SKM-1 (cell line): ENCODE data around the gene CXXC5.
"Not testable (repeated sequence)": the region's sequence is repeated elsewhere in the genome, so short reads cannot be mapped to it uniquely, and the experiment has no call there.

ENCODE experiments used
- DNase-seq: peaks from one replicate; lab custom pipeline; 2025; ENCODE audit not compliant: unreplicated experiment; lab: John Stamatoyannopoulos, UW

CXXC5 gene

DNA sequence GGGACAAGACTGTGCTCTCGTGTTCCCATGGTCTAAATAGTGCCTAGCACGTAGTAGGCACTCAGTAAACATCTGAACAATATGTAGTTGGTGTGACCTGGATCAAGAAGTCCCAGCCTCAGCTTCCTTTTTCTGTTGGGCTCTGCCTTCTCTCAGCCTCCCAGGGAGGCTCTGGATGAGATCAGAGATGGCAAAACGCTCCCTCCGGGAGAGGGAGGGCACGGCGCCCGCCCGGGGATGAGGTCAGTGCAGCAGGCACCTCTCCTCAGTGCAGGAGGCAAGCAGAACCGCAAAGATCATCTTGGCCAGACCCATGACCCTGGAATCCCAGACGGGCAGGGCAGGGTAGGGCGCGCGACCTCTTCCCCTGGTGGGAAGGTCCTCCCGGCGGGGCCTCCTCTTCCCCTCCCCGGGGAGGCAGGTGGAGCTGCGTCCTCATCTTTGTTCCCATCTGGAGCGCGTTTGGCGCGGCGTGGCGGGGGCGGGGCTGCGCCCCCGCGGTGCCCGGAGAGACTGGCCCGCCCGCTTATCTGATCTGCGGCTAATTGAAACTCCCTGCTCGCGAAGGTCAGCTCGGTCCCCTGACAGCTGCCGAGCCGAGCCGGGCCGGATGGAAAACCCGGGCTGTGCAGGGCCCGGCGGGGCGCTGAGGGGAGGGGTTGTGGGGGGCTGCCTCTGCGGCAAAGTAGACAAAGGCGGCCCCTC is 60.9 kb downstream of the CXXC5 start:
- no peak for DNase-seq

DNA sequence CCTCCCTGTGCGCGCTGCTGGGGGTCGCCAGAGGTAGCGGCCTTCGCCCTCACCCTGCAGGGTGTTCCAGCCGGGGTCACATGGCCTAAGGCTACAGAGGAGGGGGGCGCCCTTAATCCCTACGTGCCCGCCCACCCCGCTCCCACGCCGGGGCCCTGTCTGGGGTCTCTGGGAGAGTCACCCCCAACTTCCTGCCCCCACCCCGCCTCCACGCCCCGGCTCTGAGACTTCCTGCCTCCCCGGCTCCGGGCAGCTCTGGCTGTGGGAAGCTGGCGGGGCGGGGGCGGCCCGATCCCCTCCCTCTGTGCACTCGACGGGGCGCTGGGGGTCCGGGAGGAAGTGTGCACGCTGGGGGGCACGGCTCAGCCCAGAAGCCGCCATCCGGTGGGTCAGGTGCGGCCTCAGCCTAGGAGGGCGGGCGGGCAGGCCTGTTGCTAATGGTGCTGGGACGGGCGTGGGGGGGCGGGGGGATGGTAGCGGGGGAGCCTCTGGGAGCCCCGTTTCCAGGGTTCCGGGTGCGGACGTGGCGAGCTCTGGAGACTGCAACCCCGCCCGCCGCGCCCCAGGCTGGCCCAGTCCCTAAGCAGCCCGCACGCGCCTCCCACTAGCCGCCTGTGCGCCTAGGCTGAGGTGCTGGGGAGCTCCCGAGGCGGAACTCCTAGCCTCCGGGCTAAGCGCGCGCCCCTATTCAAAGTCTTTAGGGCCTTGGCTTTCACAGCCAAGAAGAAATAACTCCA is 61.6 kb downstream of the CXXC5 start:
- no peak for DNase-seq

DNA sequence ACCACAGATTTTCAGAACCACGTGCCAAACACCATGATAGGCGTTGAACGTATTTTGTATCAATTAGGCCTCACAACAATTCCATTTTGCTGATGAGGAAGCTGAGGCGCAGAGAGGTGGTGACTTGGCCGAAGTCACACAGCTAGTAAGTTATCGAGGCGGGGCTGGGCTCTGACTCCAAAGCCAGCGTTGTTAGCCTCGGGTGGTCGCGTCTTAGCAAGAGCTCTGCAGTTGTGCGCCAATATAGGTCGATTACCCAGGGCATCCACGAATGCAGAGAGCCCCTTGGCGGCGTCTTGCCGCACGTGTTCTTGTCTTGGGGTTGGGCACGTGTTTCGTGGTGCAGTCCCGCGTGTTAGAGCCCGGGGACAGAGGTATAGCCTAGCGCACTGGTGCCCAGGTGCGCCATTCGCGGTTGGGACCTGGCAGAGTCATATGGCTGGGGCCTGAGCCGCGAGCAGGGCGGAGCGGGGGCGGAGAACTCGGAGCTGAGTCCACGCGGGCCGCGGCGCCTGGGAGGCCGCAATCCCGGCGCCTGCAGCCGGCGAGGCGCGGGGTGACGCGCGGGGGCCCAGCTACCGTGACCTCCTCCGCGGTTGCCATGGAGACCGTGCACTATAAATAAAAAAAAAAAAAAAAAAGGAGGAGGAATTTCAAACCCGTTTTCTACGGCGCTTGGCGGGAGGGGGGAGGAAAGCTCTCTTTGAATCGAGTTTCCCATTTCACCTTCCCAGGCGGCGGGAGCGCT is 62.3 kb downstream of the CXXC5 start:
- no peak for DNase-seq

DNA sequence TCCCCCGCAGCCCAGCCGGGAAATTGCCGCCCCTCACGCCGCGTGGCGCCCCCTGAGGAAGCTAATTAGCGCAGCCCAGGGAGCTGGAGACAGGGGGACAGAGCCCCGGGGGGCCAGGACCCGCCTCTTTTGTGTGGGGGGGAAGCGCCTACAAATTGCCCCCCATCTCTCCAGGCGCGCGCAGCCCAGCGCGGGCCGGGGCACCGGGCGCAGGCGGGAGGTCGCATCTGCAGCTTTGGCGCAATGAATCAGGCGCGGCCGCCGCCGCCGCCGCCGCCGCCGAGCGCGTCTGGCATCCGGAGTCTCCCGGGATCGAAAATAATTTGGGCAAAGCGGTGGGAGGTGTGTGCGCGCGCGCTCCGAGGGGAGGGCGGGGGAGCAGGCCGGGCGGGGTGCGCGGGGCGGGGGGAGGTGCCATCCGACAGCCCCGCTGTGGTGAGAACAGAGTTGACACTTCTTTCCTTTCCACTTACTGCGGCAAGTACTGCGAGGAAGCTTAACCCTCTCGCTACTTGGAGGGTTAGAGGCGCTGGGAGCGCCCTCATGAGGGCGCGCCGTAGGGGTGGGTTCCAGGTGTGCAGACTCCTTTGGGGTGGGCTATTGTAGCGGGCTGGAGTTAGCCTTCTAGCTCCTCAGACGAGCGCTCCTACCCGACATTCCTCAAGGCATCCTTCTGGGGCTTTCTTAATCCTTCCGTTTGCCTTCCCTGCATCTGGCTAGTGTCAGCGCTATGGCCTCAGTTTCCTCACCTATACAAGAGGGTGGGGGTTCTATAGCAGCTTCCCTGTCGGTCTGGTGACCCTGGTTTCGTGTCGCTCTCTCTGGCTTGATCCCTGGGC is 63.1 kb downstream of the CXXC5 start:
- no peak for DNase-seq

DNA sequence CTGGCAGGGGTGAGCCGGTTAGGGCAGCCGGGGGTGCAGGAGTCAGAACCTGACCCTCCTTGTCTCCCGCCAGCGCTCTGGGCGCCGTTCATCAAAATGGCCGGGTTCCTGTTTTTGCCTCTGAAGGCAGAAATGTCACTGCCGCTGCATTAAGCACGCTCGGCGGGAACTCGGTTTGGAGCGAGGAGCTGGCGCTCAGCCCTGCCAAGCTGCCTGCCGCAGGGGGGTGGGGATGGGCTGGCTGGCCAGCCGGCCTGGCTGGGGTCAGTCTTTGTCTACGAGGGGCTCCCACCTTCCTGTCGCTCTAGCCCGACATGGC is 63.7 kb downstream of the CXXC5 start:
- no peak for DNase-seq

DNA sequence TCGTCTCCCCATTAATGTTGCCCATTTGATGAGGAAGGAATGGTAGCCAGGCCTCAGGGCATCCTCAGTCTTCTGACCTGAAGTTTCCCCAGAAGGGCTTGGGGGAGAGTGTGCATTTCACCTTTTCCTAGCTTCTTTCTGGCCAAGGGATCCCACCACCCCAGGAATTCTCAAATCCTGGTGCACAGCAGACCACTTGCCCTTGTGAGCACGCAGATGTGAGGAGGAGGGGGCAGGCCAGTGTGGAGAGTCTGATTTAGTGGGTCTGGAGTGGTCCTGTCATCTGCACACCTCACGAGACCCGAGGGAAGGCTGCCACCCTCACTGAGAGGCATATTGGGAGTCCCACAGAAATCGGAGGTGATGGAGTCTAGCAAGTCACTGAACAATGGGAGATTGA is 64.3 kb downstream of the CXXC5 start:
- no peak for DNase-seq

DNA sequence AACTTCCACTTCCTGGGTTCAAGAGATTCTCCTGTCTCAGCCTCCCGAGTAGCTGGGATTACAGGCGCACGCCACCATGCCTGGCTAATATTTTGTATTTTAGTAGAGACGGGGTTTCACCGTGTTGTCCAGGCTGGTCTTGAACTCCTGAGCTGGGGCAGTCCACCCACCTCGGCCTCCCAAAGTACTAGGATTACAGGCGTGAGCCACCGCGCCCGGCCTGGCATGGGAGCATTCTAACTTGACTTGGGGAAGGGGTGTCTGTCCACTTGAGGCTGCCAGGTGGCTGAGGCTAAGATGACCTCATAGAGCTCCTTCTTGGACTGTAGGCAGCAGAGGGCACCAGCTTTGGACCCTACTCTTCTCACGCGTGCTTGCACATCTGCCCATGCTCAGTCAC is 65.7 kb downstream of the CXXC5 start:
- DNase-seq, result not testable (repeated sequence)

DNA sequence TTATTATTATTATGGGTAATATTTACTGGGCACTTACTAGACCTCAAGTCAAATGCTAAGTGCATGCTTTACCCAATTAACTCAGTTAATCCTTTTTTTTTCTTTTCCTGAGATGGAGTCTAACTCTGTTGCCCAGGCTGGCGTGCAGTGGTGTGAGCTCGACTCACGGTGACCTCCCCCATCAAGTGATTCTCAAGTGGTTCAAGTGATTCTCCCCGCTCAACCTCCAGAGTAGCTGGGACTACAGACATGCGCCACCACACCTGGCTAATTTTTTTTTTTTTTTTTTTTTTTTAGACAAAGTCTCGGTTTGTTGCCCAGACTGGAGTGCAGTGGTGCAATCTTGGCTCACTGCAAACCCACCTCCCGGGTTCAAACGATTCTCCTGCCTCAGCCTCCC is 69.1 kb downstream of the CXXC5 start:
- no peak for DNase-seq

DNA sequence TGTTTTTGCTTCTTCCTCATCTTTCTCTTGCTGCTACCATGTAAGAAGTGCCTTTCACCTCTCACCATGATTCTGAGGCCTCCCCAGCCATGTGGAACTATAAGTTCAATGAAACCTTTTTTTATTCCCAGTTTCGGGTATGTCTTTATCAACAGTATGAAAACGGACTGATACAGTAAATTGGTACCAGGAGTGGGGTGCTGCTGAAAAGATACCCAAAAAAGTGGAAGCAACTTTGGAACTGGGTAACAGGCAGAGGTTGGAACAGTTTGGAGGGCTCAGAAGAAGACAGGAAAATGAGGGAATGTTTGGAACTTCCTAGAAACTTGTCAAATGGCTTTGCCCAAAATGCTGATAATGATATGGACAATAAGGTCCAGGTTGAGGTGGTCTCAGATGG is 70.3 kb downstream of the CXXC5 start:
- not testable (repeated sequence) for DNase-seq

DNA sequence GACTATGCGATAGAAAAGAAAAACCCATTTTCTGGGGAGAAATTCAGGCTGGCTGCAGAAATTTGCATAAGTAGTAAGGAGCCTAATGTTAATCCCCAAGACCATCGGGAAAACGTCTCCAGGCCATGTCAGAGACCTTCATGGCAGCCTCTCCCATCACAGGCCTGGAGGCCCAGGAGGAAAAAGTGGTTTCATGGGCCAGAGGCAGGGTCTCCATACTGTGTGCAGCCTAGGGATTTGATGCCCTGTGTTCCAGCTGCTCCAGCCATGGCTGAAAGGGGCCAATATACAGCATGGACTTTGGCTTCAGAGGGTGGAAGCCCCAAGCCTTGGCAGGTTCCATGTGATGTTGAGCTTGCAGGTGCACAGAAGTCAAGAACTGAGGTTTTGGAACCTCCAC is 71.8 kb downstream of the CXXC5 start:
- DNase-seq, result not testable (repeated sequence)

DNA sequence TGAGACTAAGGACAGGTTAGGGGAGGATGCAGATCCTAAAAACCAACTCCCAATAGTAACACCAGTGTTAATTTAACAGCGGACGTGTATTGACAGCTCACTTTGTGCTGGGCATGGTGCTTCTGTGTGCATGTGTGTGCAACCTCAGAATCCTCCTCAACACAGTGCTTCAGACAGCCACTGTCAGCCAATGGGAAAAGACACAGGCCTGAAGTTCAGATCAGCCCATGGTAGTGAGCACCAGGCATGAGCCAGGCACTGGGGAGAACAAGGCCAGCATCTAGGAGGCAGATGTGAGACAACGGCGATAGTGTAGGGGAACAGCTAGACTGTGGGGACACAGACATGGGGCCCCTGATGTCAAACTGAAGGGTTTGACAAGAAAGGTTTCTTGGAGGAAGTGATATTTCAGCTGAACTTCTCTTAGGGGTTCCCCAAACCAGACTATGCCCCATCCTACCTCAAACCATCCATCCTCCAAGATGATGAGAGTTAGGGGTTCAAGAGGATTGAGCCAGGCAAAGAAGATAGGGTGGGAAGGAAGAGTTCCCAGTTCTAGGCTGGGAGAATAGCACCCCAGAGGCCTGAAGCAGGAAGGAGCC is 75.9 kb downstream of the CXXC5 start:
- no peak for DNase-seq

DNA sequence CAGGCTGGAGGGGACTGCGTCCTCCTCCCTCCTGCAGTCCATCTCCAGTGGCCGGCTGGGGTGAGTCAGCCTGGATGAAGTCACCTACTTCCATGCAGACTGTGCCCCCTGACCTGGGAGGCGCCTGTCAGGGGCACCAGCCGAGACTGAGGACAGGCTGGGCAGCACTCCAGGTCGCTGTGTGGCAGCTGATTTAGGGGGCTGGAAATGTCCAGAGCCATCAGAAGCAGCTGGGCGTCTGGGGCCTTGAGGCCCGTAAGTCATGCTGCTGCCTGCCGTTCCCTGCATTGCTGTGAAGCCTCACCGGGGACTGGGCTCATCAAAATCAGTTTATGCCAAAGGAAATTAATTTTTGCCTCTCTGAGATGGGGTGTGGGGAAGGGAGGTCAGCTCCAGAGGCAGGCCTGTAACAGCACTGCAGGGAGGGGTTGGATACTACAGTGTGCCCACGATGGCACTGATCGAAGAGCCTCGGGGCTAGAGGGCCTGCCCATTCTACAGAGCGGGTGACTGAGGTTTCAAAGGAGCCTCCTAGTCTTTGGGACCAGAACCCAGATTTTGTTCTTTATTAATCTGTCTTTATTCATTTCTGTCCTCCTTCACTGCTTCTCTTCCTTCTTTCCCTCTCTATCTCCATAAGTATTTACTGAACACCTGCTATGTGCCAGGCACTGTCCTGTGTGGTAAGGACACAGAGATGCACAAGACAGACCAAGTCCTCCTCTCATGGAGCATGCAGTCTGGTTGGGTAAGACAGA is 77.1 kb downstream of the CXXC5 start:
- DNase-seq, result no peak

DNA sequence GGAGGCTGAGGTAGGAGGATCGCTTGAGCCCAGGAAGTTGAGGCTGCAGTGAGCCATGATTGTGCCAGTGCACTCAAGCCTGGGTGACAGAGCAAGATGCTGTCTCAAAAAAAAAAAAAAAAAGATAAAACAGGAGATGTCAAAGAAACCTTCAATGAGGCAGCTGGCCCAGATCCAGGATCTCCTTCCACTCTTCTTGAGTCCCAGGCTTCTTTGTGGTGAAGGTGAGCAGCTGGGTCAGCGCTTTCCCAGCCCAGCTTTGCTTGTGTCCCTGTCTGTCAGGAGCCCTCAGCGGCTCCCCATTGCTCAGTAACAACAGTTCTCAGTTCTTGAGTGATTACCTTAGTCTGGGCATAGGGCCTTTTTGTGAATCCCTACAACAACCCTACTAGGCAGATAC is 78.1 kb downstream of the CXXC5 start:
- DNase-seq, result no peak

DNA sequence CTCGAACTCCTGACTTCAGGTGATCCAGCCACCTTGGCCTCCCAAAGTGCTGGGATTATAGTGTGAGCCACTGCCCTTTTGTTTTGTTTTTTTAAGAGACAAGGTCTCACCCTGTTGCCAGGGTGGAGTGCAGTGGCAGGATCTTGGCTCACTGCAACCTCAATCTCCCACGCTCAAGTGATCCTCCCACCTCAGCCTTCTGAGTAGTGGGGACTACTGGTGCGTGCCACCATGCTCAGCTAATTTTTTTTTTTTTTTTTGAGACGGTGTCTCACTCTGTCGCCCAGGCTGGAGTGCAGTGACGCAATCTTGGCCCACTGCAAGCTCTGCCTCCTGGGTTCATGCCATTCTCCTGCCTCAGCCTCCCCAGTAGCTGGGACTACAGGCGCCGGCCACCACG is 79.5 kb downstream of the CXXC5 start:
- DNase-seq, result not testable (repeated sequence)

DNA sequence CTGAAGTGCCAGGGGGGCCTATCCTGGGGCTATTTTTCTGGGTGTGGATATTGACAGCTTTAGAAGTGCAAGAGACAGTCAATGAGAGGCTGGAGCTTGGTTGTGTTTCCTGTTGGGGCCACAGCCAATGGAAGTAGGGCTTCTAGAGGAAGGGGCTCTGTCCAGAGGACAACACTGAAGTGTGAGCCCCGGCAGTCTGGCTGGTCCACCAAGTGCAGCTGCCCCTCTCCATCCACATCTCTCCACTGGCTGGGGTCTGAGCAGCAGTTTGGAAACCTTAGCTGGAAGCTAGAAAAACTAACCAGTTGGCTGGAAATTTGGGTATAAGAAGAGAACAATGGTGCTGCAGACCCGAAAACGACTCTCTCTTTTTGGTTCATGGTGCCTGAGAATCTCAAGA is 83.1 kb downstream of the CXXC5 start:
- no peak for DNase-seq

DNA sequence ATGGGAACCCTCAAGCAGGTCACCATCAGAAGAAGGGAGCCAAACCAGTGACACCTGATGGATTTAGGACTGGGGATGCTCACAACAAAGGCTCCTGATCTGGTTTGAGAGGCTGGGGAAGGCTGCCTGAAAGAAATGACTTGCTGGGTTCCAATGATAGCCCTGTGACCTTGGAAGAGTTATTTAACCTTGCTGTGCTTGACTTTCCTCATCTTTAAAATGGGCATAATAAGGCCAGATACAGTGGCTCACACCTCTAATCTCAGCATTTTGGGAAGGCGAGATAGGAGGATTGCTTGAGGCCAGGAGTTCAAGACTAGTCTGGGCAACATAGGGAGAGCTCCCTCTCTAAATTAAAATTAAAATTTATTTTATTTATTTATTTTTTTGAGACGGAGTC is 83.9 kb downstream of the CXXC5 start:
- DNase-seq, result no peak

DNA sequence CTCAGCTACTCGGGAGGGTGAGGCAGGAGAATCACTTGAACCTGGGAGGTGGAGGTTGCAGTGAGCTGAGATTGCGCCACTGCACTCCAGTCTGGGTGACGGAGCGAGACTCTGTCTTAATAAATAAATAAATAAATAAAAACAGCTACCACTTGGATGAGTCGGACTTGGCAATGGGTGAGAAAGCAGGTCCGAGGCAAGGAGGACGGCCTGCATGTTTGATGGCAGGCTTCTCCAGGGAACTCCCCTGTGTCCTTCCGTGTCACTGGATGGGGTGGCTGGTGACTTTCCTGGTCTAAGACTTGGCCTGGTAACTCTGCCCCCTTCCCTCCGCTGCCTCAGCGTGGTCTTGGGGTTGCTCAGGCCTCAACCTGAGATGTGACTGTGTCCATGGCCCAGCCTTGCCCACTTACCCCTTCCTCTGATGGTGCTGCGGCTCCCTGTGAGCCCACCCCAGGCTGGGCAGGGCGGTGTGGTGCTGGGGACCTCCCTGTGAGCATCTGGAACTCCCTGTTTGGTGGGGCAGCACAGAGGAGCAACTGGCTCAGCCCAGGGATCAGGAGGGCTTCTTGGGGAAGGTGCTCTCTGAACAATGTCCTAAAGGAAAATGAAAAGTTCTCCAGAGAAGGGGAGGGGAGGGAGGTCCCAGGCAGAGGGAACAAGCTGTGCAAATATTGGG is 85.0 kb downstream of the CXXC5 start:
- no peak for DNase-seq
